IMR-90 (cell line): ENCODE data around the gene OST4. TPM values are rescaled to one million over a fixed set of nuclear protein-coding genes. Genes with fewer than 3 reads are reported as not detected.

ENCODE experiments used
- ATAC-seq: fragments of 200-7000 bp; cut with Tn5 transposase; 2 replicates; pipeline ENCODE4 v1.9.1; 2020; ENCODE audit warnings: low read depth, mild to moderate bottlenecking, moderate library complexity
- BruUV-seq: library from RNA; stranded (reverse); fragments of 400-500 nt; replicated peaks from 2 replicates; lab custom pipeline; 2021; lab: Mats Ljungman, UMichigan
- CTCF ChIA-PET: fragments of 300-600 bp; formaldehyde crosslinking; extraction: SDS; loops from one replicate; lab custom pipeline; 2021; ENCODE audit warnings: antibody characterized with exemption; lab: Yijun Ruan, JAX
- POLR2A ChIA-PET: fragments of 300-600 bp; sonication (Branson Sonifier 250); formaldehyde crosslinking; loops from one replicate; lab custom pipeline; 2022; ENCODE audit warnings: antibody characterized with exemption; ENCODE audit not compliant: unreplicated experiment; lab: Charles Lee
- DNase-seq: peaks from one replicate; pipeline ENCODE4 v3.0.0; 2013
- H2AFZ ChIP-seq: replicated peaks from 2 replicates; pipeline ENCODE3; 2013; ENCODE audit warnings: low read length, mild to moderate bottlenecking; ENCODE audit not compliant: poor library complexity
- H2AK5ac ChIP-seq: 2 replicates; pipeline ENCODE4 v1.6.1; 2013; ENCODE audit warnings: low read depth, low read length, inconsistent platforms
- H2AK9ac ChIP-seq: replicated peaks from 2 replicates; pipeline ENCODE3; 2013; ENCODE audit warnings: mild to moderate bottlenecking, low read depth, low read length, moderate library complexity; ENCODE audit not compliant: poor library complexity
- H2BK120ac ChIP-seq: 2 replicates; pipeline ENCODE4 v1.6.1; 2013; ENCODE audit warnings: low read depth, low read length, inconsistent platforms
- H2BK15ac ChIP-seq: 3 replicates; pipeline ENCODE4 v1.6.1; 2013; ENCODE audit warnings: low read depth, low read length, inconsistent platforms
- H2BK20ac ChIP-seq: 2 replicates; pipeline ENCODE4 v1.6.1; 2013; ENCODE audit warnings: low read depth, mild to moderate bottlenecking, inconsistent platforms, low read length, moderate library complexity
- H2BK5ac ChIP-seq: 2 replicates; pipeline ENCODE4 v1.6.1; 2013; ENCODE audit warnings: mild to moderate bottlenecking, low read depth, low read length, inconsistent platforms; ENCODE audit not compliant: poor library complexity, severe bottlenecking
- H3K14ac ChIP-seq: replicated peaks from 2 replicates; pipeline ENCODE4 v1.6.1; 2013; ENCODE audit warnings: low read depth, low read length, inconsistent platforms
- H3K18ac ChIP-seq: 2 replicates; pipeline ENCODE4 v1.6.1; 2013; ENCODE audit warnings: low read depth, low read length, control low read depth
- H3K23ac ChIP-seq: 2 replicates; pipeline ENCODE4 v1.6.1; 2013; ENCODE audit warnings: low read depth, low read length, inconsistent platforms
- H3K27ac ChIP-seq: 2 replicates; pipeline ENCODE4 v1.5.1; 2013; ENCODE audit warnings: mild to moderate bottlenecking, control low read depth, low read length; ENCODE audit not compliant: insufficient read depth
- H3K27me3 ChIP-seq: 2 replicates; pipeline ENCODE4 v1.6.1; 2013; ENCODE audit warnings: low read length; ENCODE audit not compliant: control insufficient read depth, insufficient read depth
- H3K36me3 ChIP-seq: 2 replicates; pipeline ENCODE4 v1.6.1; 2013; ENCODE audit warnings: low read length, mixed read lengths; ENCODE audit not compliant: control insufficient read depth, insufficient read depth
- H3K4ac ChIP-seq: 2 replicates; pipeline ENCODE4 v1.6.1; 2013; ENCODE audit warnings: low read depth, low read length, inconsistent platforms
- H3K4me1 ChIP-seq: 2 replicates; pipeline ENCODE4 v1.6.1; 2013; ENCODE audit warnings: low read length, mixed read lengths; ENCODE audit not compliant: control insufficient read depth, insufficient read depth
- H3K4me2 ChIP-seq: 2 replicates; pipeline ENCODE4 v1.6.1; 2013; ENCODE audit warnings: low read depth, mild to moderate bottlenecking, control low read depth, low read length, moderate library complexity
- H3K4me3 ChIP-seq: 2 replicates; pipeline ENCODE4 v1.5.1; 2013; ENCODE audit warnings: low read depth, mild to moderate bottlenecking, control low read depth, low read length, moderate library complexity; ENCODE audit not compliant: insufficient read depth
- H3K56ac ChIP-seq: 2 replicates; pipeline ENCODE4 v1.6.1; 2013; ENCODE audit warnings: low read length, inconsistent platforms; ENCODE audit not compliant: insufficient read depth; ENCODE audit errors: extremely low read depth
- H3K79me1 ChIP-seq, 2 experiments: 2 replicates each; pipeline ENCODE4 v1.6.1; 2013; ENCODE audit warnings: low read length in 2 of 2, inconsistent platforms in 1 of 2, low read depth in 1 of 2
- H3K9ac ChIP-seq: 2 replicates; pipeline ENCODE4 v1.6.1; 2013; ENCODE audit warnings: low read depth, low read length, control low read depth
- H3K9me1 ChIP-seq: 2 replicates; pipeline ENCODE4 v1.6.1; 2013; ENCODE audit warnings: low read length, inconsistent platforms; ENCODE audit not compliant: insufficient read depth
- H3K9me3 ChIP-seq: 2 replicates; pipeline ENCODE4 v1.6.1; 2013; ENCODE audit warnings: low read length; ENCODE audit not compliant: control insufficient read depth, insufficient read depth
- H4K20me1 ChIP-seq: 2 replicates; pipeline ENCODE4 v1.6.1; 2013; ENCODE audit warnings: low read length, inconsistent platforms; ENCODE audit not compliant: insufficient read depth
- H4K5ac ChIP-seq: 2 replicates; pipeline ENCODE4 v1.6.1; 2013; ENCODE audit warnings: mild to moderate bottlenecking, low read depth, low read length, control low read depth
- H4K8ac ChIP-seq, 2 experiments: 2 replicates each; pipeline ENCODE4 v1.6.1; 2013; ENCODE audit warnings: low read depth in 2 of 2, low read length in 2 of 2, control low read depth in 1 of 2, inconsistent platforms in 1 of 2
- H4K91ac ChIP-seq: 2 replicates; pipeline ENCODE4 v1.6.1; 2013; ENCODE audit warnings: low read depth, low read length, inconsistent platforms; ENCODE audit not compliant: insufficient read depth
- CEBPB ChIP-seq: IDR thresholded peaks from 2 replicates; pipeline ENCODE4 v1.6.1; 2012; ENCODE audit warnings: low read depth, low read length, improper control_type of control experiment
- ELK1 ChIP-seq: fragments of 150-350 bp; IDR thresholded peaks from 2 replicates; pipeline ENCODE4 v1.6.1; 2016; ENCODE audit warnings: low read depth, mild to moderate bottlenecking, low read length, moderate library complexity, borderline replicate concordance
- MAFK ChIP-seq: IDR thresholded peaks from 2 replicates; pipeline ENCODE4 v1.6.1; 2012; ENCODE audit warnings: low read depth, low read length, improper control_type of control experiment
- MAZ ChIP-seq: IDR thresholded peaks from 2 replicates; pipeline ENCODE4 v1.6.1; 2012; ENCODE audit warnings: low read depth, mild to moderate bottlenecking, low read length, improper control_type of control experiment, moderate library complexity, borderline replicate concordance
- MXI1 ChIP-seq: IDR thresholded peaks from 2 replicates; pipeline ENCODE4 v1.6.1; 2012; ENCODE audit warnings: low read depth, mild to moderate bottlenecking, low read length, moderate library complexity, borderline replicate concordance
- NFE2L2 ChIP-seq: fragments of 150-350 bp; IDR thresholded peaks from 2 replicates; pipeline ENCODE4 v1.6.1; 2016; ENCODE audit warnings: low read depth, mild to moderate bottlenecking, low read length
- RAD21 ChIP-seq: IDR thresholded peaks from 2 replicates; pipeline ENCODE4 v1.6.1; 2012; ENCODE audit warnings: low read length, improper control_type of control experiment
- RCOR1 ChIP-seq: IDR thresholded peaks from 2 replicates; pipeline ENCODE4 v1.6.1; 2012; ENCODE audit warnings: mild to moderate bottlenecking, low read length, improper control_type of control experiment; ENCODE audit not compliant: insufficient replicate concordance
- SMC3 ChIP-seq: fragments of 150-350 bp; IDR thresholded peaks from 2 replicates; pipeline ENCODE4 v1.6.1; 2016; ENCODE audit warnings: low read depth, mild to moderate bottlenecking, antibody characterized with exemption, low read length, moderate library complexity
- USF2 ChIP-seq: fragments of 150-350 bp; IDR thresholded peaks from 2 replicates; pipeline ENCODE4 v1.6.1; 2017; ENCODE audit warnings: mild to moderate bottlenecking, antibody characterized with exemption, low read length, low read depth
- WGBS, 2 experiments: methylation state at CpG; one replicate each; pipeline versions ENCODE4 v1.1.5 to v1.1.7; 2013; ENCODE audit warnings: missing lambda C conversion rate in 2 of 2; ENCODE audit not compliant: insufficient read length in 1 of 2; ENCODE audit errors: extremely low coverage in 2 of 2; 5-methylcytosine and 5-hydroxymethylcytosine counted together
- dilution Hi-C: fragments of 300-500 bp; cut with HindIII; formaldehyde crosslinking; loops from one replicate; pipeline ENCODE4 v1.14.3; 2018; ENCODE audit warnings: low sequenced_read_pairs; ENCODE audit not compliant: unreplicated experiment
- in situ Hi-C: fragments of 300-500 bp; cut with MboI; formaldehyde crosslinking; loops from 3 replicates; pipeline ENCODE4 v1.14.3; 2019; ENCODE audit warnings: low sequenced_read_pairs, inconsistent platforms, mixed read lengths
- intact Hi-C: fragments of 100-400 bp; cut with micrococcal nuclease; formaldehyde crosslinking; loops from 2 replicates; pipeline ENCODE4 v1.10.0; 2022
- polyA plus RNA-seq, 3 experiments: library from polyadenylated mRNA; depleted of rRNA; stranded (reverse); fragments of >200 nt; gene quantifications; 2 replicates each; pipeline ENCODE4 v1.2.3, GENCODE V29; 2012; ENCODE audit warnings: low replicate concordance in 1 of 3
- total RNA-seq: library from RNA; depleted of rRNA; stranded (reverse); fragments of >200 nt; gene quantifications from 2 replicates; pipeline ENCODE4 v1.2.3, GENCODE V29; 2012
- TF ChIP-seq, protein P1 (sequence below): conservative IDR thresholded peaks from 2 replicates; pipeline ENCODE4 v1.5.1; 2012; ENCODE audit warnings: mild to moderate bottlenecking, low read depth, low read length, improper control_type of control experiment

OST4 gene
- total and polyA plus RNA-seq, 2 of the 4 experiments (the other 2 are of a cell fraction): 386 to 806 TPM

GRCh38 chr2:27088634-27089033 lies 17.2 kb upstream of the OST4 start:
- dilution Hi-C loops (no loop called here), intact Hi-C loops (loop anchor here (5.0 kb wide), 1 partner anchor 241 kb away; the partner anchor contains the start of gene DPYSL5), in situ Hi-C loops (no loop called here)
- Histone ChIP-seq H3K36me3 (peaks cover 7% of the 10 kb centered on the region; the same call in 1 of the 2 replicates), H2AK5ac (no peak overlapping the region), H3K14ac (no peak overlapping the region), H3K23ac (no peak overlapping the region), H4K8ac (no peak overlapping the region), H3K27me3 (no peaks in the 10 kb centered on the region), H2BK5ac (no peak overlapping the region), H3K9me1 (no peaks in the 10 kb centered on the region; the same call in 1 of the 2 replicates), H3K4ac (no peak overlapping the region), H2BK120ac (no peak overlapping the region), H3K18ac (no peak overlapping the region), H2BK20ac (no peak overlapping the region), H3K9ac (no peak overlapping the region), H4K20me1 (no peaks in the 10 kb centered on the region; the same call in 1 of the 2 replicates), H3K4me1 (peaks cover 6% of the 10 kb centered on the region), H2BK15ac (no peak overlapping the region), H2AK9ac (no peak overlapping the region), H4K91ac (no peak overlapping the region), H3K56ac (no peak overlapping the region), H4K5ac (no peak overlapping the region), H2AFZ (no peak overlapping the region), H3K27ac (no peak overlapping the region), H3K4me2 (no peak overlapping the region), H3K4me3 (no peak overlapping the region), H3K79me1 (peaks cover 0 to 14% of the 10 kb centered on the region in 2 experiments; a peak in 1 of 4 replicates), H3K9me3 (no peaks in the 10 kb centered on the region)
- TF ChIP-seq MAFK (no peak), CEBPB (no peak), USF2 (no peak), SMC3 (no peak), RCOR1 (no peak), MXI1 (no peak), RAD21 (no peak), ELK1 (no peak), NFE2L2 (no peak), MAZ (no peak)
- TF ChIP-seq, protein P1, sequence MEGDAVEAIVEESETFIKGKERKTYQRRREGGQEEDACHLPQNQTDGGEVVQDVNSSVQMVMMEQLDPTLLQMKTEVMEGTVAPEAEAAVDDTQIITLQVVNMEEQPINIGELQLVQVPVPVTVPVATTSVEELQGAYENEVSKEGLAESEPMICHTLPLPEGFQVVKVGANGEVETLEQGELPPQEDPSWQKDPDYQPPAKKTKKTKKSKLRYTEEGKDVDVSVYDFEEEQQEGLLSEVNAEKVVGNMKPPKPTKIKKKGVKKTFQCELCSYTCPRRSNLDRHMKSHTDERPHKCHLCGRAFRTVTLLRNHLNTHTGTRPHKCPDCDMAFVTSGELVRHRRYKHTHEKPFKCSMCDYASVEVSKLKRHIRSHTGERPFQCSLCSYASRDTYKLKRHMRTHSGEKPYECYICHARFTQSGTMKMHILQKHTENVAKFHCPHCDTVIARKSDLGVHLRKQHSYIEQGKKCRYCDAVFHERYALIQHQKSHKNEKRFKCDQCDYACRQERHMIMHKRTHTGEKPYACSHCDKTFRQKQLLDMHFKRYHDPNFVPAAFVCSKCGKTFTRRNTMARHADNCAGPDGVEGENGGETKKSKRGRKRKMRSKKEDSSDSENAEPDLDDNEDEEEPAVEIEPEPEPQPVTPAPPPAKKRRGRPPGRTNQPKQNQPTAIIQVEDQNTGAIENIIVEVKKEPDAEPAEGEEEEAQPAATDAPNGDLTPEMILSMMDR: no peak
- ChIA-PET CTCF (no interaction called here), POLR2A (interaction anchor here (0.9 kb wide), 1 partner anchor 130 kb away, joined by 3 read pairs; no protein-coding TSS in a partner anchor)
- DNase-seq: no peak
- 85% methylated on average over 4 of the region's 6 CpGs; no CpG with 5 or more reads in 1 of the 2 experiments for WGBS, 2 experiments
- no peak for ATAC-seq
- BruUV-seq: no TSS peak
